PC-9 (cell line): ENCODE data around the gene STAT5B.

Experiments
- EZH2 ChIP-seq: fragments of 200-600 bp; sonication (generic); IDR thresholded peaks from 2 replicates; pipeline ENCODE4 v1.8.0; 2017; ENCODE audit warnings: antibody characterized with exemption, low read depth
- TF ChIP-seq, protein P1 (sequence below): fragments of 200-600 bp; sonication (generic); conservative IDR thresholded peaks from 2 replicates; pipeline ENCODE4 v1.6.1; 2017; ENCODE audit warnings: mixed run types, antibody characterized with exemption, mild to moderate bottlenecking, moderate library complexity

DNA sequence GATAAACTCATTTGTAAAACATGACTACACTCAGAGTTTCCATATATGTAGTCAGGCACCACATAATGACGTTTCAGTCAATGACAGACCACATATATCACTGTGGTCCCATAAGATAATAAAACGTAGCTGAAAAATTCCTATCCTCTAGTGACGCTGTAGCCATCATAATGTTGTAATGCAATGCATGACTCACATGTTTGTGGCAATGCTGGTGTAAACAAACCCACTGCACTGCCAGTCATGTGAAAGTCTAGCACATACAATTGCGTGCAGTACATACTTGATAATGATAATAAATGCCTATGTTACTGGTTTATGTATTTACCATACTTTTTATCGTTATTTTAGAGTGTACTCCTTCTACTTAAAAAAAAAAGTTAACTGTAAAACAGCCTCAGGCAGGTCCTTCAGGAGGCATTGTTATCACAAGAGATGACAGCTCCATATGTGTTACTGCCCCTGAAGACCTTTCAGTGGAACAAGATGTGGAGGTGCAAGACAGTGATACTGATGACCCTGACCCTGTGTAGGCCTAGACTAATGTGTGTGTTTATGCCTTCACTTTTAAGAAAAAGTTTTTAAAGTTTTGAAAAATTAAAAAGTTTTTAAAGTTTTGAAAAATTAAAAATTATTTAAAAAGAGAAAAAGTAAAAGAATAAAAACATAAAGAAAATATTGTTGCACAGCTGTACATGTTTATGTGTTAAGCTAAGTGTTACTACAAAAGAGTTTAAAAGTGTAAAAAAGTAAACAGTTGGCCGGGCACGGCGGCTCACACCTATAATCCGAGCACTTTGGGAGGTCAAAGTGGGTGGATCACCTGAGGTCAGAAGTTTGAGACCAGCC lies 9.0 kb downstream of the STAT5B start:
- TF ChIP-seq, protein P1, sequence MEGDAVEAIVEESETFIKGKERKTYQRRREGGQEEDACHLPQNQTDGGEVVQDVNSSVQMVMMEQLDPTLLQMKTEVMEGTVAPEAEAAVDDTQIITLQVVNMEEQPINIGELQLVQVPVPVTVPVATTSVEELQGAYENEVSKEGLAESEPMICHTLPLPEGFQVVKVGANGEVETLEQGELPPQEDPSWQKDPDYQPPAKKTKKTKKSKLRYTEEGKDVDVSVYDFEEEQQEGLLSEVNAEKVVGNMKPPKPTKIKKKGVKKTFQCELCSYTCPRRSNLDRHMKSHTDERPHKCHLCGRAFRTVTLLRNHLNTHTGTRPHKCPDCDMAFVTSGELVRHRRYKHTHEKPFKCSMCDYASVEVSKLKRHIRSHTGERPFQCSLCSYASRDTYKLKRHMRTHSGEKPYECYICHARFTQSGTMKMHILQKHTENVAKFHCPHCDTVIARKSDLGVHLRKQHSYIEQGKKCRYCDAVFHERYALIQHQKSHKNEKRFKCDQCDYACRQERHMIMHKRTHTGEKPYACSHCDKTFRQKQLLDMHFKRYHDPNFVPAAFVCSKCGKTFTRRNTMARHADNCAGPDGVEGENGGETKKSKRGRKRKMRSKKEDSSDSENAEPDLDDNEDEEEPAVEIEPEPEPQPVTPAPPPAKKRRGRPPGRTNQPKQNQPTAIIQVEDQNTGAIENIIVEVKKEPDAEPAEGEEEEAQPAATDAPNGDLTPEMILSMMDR = no peak
- no peak for TF ChIP-seq EZH2
